Activated CD4-positive, CD25-positive, alpha-beta regulatory T cell (primary cell): ENCODE results near the gene POLR3A.
"Not testable (repeated sequence)": the region's sequence is repeated elsewhere in the genome, so short reads cannot be mapped to it uniquely, and the experiment has no call there.

ENCODE experiments used
- DNase-seq, 4 experiments: peaks; one replicate each; lab custom pipeline; 2025; lab: John Stamatoyannopoulos, UW

Gene POLR3A

DNA sequence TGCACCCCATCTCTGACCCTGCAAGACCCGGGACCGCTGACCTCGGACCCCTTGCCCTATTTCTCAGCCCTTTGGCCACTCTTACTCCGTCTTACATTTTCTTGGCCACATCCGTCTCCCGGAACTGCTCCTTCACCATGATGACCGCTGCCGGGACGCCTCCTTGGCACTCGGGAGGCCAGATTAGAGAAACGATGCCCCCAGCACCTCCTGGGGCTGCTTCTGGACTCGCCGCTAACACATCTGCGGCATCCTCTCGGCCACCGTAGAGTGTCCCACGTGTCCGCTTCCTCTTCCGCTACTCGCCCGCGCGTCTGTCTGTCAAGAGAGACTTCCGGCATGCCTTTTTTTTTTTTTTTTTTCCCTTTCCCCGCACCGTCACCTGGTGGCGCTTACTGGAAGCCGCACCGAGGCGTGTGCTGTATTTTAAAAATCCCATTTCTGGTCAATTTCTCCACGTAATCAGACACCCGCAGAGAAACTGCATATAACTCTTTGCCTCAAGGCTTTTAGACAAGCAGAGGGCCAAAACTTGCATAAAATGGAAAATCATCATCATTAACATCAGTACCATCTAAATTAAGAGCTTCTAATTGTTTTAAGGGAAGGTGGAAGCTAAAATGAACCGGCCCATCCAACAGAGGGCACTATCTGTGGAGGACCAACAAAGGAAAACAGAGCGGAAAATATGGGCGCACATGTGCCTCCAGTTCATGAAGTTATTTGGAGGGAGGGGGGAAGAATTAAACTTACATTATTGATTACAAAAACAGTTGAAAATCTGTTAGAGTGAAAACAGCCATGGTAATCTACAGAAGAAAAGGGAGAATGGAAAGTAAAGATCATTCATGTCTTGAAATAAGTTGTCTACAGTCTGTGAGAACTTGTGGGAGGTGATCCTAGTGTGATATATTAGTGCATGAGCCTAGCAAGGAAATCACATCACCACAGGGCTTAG is at the start of gene POLR3A:
Gene POLR3A (minus strand): TSS at position 247 of the 958 bp plus-strand sequence. CDS start 108 bp downstream, at position 139.
- peak; percentile 72 to 80 (median 78) for DNase-seq

- DNase-seq: no peak
Measured at GRCh38 chr10:78078539-78079330, 49.4 kb upstream of the POLR3A start.

DNA sequence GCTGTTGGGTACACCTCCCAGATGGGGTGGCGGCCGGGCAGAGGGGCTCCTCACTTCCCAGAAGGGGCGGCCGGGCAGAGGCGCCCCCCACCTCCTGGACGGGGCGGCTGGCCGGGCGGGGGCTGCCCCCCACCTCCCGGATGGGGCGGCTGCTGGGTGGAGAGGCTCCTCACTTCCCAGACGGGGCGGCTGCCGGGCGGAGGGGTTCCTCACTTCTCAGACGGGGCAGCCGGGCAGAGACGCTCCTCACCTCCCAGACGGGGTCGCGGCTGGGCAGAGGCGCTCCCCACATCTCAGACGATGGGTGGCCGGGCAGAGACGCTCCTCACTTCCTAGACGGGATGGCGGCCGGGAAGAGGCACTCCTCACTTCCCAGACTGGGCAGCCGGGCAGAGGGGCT is 46.5 kb upstream of the POLR3A start:
- DNase-seq: not testable (repeated sequence)

- no peak for DNase-seq
Measured at GRCh38 chr10:78072504-78072903, 43.2 kb upstream of the POLR3A start.

GRCh38 chr10:78071857-78072179 is 42.5 kb upstream of the POLR3A start:
- DNase-seq: no peak

DNA sequence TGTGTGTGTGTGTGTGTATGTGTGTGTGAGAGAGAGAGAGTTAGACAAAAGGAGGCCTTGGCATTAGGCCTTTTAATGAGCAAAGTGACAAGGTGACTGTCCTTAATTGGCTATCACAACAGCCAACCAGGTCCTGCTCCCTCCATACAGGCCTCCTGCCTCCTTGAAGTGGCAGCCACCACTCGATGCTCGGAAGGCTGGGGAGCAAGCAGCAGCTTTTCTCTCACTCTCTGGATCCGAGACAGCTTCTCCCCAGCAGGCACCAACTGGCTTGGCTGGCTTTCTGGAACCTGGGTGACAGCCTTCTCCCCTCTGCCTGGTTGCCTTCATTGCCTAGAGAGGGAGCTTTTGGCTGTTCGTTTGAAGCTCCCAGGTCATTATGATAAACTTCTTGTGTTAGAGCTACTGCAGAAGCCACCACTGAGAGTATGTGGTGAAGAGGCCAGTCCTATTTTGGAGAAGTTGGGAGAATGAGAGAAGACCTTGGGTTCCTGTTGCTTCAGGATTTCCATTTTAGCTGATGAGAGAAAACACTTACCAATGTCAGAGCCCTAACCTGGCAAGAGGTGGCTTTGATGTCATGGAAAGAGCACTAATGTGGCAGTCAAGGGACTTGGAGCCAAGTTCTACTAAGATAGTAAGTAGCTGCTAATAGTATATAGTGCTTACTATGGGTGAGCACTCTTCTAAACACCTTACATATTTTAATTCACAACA is 42.0 kb upstream of the POLR3A start:
- no peak for DNase-seq

GRCh38 chr10:78070726-78071125 is 41.4 kb upstream of the POLR3A start:
- no peak for DNase-seq

GRCh38 chr10:78070064-78070463 is 40.7 kb upstream of the POLR3A start:
- not testable (repeated sequence) for DNase-seq

- DNase-seq: no peak
Measured at GRCh38 chr10:78069151-78069550, 39.8 kb upstream of the POLR3A start.

DNA sequence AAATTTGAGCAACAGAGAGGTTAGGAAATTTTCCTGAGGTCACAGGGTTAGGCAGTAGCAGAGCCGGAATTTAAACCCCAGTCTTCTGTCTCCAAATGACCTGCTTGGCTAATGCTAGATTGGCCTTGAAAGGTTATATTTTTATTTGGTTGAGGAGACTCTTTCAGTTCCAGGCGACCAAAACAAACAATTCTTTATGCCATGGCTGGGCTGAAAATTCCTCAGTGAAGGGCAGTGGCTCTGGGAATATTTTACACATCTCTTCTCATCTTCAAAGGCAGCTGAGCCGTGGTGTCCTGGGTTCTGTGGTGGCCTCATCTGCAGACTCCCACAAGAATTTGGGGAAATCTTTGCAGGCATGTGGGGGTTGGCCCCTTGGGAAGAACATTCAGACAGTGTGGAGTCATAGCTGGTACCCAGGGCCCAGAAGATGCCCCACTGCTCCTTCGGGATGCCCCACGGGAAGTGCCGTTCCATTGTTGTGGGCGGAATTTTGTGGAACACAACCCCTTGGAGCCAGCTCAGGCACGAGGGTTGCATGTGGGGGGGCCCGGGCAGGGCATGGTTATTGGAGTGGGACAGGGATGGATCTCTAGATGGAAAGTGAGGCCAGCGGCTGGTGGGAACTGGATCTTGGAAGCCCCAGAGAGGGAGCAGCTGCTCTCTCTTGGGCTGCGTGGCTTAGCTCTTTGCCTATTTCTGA is 37.6 kb upstream of the POLR3A start:
- DNase-seq: no peak

DNA sequence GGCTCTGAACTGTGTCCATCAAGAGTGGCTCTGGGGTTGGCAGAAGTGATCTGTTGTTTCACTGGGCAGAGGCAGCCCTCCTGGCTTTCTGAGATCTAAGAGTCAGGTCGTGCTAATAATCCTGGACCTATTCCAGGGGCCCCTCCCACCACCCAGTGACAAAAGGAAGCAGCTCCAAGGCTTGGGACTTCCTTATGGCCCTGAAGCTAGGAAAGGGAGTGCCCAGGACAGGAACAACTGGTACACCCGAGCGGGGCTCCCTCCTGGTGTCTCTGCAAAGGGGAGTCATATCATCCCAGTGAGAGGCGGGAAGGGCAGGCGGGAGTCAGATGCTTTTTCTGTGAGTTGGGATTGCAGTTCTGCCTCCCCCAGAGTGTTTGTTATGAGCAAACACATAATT is 36.7 kb upstream of the POLR3A start:
- no peak for DNase-seq

DNA sequence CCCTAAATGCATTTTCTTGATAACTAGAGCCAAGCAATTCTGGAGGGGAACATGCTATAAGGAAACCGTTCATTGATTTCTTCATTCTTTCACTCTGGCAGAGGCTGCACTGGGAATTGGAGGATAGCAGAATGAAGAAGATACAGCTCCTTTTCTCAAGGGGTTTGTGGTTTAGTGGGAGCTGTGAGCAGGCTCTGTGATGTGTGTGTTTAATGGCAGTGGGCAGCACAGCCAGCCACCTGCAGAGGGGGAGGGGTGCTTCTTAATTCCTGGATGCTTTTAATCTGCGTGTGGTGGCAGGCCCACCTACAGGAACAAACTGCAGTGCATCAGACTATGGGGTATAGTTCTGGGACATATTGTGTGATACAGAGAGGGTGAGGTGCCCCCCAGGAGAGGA is 36.3 kb upstream of the POLR3A start:
- no peak for DNase-seq

DNA sequence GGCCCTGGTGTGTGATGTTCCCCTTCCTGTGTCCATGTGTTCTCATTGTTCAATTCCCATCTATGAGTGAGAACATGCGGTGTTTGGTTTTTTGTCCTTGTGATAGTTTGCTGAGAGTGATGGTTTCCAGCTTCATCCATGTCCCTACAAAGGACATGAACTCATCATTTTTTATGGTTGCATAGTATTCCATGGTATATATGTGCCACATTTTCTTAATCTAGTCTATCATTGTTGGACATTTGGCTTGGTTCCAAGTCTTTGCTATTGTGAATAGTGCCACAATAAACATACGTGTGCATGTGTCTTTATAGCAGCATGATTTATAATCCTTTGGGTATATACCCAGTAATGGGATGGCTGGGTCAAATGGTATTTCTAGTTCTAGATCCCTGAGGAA is 35.6 kb upstream of the POLR3A start:
- DNase-seq: not testable (repeated sequence)

- no peak for DNase-seq
Measured at GRCh38 chr10:78063236-78063635, 33.9 kb upstream of the POLR3A start.

DNA sequence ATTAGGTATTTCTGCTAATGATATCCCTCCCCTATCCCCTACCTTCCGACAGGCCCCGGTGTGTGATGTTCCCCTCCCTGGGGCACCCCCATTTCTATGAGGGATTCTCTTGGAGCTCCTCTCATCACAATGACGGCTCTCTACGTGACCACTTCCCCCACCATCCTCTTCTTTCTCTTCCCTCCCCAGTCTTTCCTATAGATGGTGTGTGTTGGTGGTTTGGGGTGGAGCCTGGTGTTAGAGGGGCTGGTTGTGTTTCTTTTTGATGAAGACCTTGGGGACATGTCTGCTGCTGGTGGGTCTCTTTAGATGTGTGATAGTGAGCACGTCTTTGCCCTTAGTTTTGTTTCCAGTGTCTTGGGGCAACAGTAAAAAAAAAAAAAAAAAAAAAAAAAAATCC is 33.0 kb upstream of the POLR3A start:
- no peak for DNase-seq

GRCh38 chr10:78059906-78060702 is 30.8 kb upstream of the POLR3A start:
- no peak for DNase-seq

GRCh38 chr10:78058562-78058961 is 29.2 kb upstream of the POLR3A start:
- no peak for DNase-seq

DNA sequence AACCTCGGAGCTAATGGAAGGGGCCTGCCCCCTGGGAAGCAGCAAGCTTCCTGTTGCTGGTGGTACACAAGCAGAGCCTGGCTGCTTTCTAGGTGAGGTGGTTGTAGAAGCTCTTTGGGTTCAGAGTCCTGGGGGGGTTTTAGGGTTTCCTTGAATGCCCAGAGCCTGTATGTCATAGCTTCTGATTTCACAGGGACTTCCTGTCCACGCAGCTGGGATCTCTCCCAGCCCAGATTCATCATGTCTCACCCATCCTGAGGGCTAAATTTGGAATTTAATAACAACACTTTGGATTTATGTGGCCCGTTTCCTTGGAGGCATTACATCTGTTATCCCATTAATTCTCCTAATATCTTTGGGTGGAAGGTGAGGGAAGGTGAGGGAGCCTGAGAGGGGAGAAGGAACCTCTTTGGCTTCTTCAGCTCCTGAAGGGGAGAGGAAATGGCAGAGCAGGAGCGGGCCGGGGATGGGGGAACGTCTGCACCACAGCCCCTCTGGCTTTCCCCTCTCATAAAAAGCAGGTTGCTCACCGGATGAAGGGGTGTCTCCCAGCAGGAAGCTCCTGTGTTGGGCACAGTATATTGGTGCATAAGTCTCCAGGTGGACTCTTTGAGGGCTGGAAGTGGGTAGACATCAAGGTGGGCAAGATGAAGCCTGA is 24.0 kb upstream of the POLR3A start:
- DNase-seq: no peak

GRCh38 chr10:78049851-78050250 is 20.5 kb upstream of the POLR3A start:
- DNase-seq: no peak

DNA sequence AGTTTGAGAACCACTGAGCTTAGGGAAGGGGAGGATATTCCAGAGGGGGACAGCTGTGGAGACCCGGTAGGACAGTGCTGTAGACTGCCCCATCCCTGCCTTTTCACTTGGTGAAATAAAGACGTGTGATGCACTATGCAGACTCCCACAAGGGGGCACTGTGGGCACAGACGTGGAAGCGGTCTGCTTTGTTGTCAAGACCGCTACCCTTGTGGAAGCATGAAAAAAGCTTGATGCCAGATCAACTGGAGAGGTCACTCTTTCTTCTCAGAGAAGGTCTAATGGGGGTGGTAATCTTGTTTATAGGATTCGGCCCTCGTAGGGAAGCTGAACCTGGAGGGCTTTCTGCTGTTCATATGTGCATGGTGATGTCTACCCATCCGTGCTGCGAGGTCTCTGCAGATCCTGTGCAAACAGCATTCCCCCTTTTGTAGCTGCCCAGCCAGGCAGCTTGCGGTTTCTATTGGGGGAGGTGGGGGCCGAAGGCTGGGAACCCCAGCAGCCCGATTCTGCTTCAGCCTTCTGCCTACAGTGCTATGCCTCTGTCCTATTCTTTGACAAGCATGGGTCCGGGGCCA is 18.1 kb upstream of the POLR3A start:
- peak; percentile 63 to 81 (median 67) for DNase-seq
